Measurements from ENCODE around the gene DNER.

- TF ChIP-seq YY1 (IDR thresholded peaks at IDR 0.05; ENCODE audit: insufficient read depth, insufficient read length) (no peak), SUZ12 (IDR thresholded peaks at IDR 0.05; ENCODE audit: extremely low read depth, insufficient read depth, insufficient read length) (no peak)
These were observed 25.9 kb upstream of the DNER start for GRCh38 chr2:229740279-229740678.
